ENCODE results near the gene NHLRC4.

DNA sequence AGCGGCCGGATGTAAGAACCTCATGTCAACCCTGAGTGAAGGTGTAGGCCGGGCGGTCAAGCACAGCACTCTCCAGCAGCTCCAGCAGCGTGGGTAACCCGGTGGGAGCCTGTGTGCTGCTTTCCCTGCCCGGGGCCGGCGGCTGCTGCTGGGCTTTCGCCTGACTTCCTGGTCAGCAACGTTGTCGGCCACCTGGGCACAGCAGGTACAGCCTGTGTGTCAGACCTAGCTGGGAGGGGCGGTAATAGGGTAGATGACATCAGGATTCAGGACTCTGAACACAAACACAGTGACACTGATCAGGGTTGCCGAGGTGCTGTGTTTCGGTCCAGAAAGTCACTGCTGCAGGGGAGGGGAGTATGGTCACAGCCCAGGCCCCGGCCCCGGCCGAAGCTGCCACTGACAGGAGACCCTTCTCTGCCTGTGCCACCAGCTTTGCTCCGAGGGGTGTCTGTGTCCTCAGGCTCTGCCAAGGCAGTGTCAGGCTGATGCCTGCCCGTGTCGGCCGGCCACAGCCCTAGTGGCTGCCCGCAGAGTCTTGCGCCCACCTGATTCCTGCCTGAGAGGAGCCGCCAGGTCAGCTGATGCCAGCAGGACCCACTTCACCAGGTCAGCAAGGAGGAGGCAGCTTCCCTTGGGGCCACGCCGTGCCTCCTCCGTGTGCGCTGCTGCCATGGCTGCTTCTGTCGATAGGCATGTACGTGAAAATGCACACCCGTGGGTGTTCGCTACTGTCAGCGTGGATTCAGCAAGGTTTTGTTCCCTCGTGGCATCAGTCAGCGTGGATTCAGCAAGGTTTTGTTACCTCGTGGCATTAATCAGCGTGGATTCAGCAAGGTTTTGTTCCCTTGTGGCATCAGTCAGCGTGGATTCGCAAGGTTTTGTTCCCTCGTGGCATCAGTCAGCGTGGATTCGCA lies 32.3 kb downstream of the NHLRC4 start:
- TF ChIP-seq, protein P1, sequence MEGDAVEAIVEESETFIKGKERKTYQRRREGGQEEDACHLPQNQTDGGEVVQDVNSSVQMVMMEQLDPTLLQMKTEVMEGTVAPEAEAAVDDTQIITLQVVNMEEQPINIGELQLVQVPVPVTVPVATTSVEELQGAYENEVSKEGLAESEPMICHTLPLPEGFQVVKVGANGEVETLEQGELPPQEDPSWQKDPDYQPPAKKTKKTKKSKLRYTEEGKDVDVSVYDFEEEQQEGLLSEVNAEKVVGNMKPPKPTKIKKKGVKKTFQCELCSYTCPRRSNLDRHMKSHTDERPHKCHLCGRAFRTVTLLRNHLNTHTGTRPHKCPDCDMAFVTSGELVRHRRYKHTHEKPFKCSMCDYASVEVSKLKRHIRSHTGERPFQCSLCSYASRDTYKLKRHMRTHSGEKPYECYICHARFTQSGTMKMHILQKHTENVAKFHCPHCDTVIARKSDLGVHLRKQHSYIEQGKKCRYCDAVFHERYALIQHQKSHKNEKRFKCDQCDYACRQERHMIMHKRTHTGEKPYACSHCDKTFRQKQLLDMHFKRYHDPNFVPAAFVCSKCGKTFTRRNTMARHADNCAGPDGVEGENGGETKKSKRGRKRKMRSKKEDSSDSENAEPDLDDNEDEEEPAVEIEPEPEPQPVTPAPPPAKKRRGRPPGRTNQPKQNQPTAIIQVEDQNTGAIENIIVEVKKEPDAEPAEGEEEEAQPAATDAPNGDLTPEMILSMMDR (IDR thresholded peaks at IDR 0.05): no peak
- no peak for TF ChIP-seq POLR2A (IDR thresholded peaks at IDR 0.05)
- TF ChIP-seq POLR2AphosphoS5 (IDR thresholded peaks at IDR 0.05): no peak
